Type B pancreatic cell (in vitro differentiated cells): ENCODE data around the gene PNPLA8. TPM values are rescaled to one million over a fixed set of nuclear protein-coding genes. Genes with fewer than 3 reads are reported as not detected.

Experiments
- DNase-seq: peaks from one replicate; pipeline ENCODE4 v3.0.0; 2021; ENCODE audit warnings: mixed read lengths; ENCODE audit not compliant: unreplicated experiment; ENCODE audit errors: extremely low spot score
- H3K27ac Mint-ChIP-seq: 2 replicates; pipeline ENCODE4 v1.8.0; 2021; ENCODE audit warnings: mild to moderate bottlenecking, mixed read lengths
- H3K27me3 Mint-ChIP-seq: 2 replicates; pipeline ENCODE4 v1.8.0; 2021; ENCODE audit warnings: mixed read lengths
- H3K36me3 Mint-ChIP-seq: 2 replicates; pipeline ENCODE4 v1.8.0; 2021; ENCODE audit warnings: mixed read lengths
- H3K4me1 Mint-ChIP-seq: one replicate; pipeline ENCODE4 v1.8.0; 2021; ENCODE audit warnings: mixed read lengths; ENCODE audit not compliant: unreplicated experiment
- H3K4me3 Mint-ChIP-seq: 2 replicates; pipeline ENCODE4 v1.8.0; 2021; ENCODE audit warnings: mild to moderate bottlenecking, mixed read lengths
- H3K9me3 Mint-ChIP-seq: 2 replicates; pipeline ENCODE4 v1.8.0; 2021; ENCODE audit warnings: mixed read lengths
- CTCF ChIP-seq: fragments of 200-600 bp; sonication (generic); conservative IDR thresholded peaks from 2 replicates; pipeline ENCODE4 v1.5.0; 2021; ENCODE audit warnings: antibody characterized with exemption, mild to moderate bottlenecking
- total RNA-seq: library from RNA; stranded (reverse); gene quantifications from 2 replicates; pipeline ENCODE4 v1.2.1, GENCODE V29; 2021; ENCODE audit warnings: low replicate concordance

The PNPLA8 gene
- total RNA-seq, 1 donor from 2014 or later, result 17.1 TPM

- DNase-seq, result no peak
- no peaks in the 10 kb centered on the region for H3K9me3 Mint-ChIP-seq
- H3K27me3 Mint-ChIP-seq, result peaks cover 43% of the 10 kb centered on the region
- TF ChIP-seq CTCF, result no peak
- peaks cover 16% of the 10 kb centered on the region for H3K4me1 Mint-ChIP-seq
- H3K36me3 Mint-ChIP-seq, result no peaks in the 10 kb centered on the region
- H3K4me3 Mint-ChIP-seq, result no peak overlapping the region
- no peak overlapping the region for H3K27ac Mint-ChIP-seq
Measured at GRCh38 chr7:108453320-108453719, 72.6 kb downstream of the PNPLA8 start.

GRCh38 chr7:108452707-108453106 is 73.2 kb downstream of the PNPLA8 start:
- peaks cover 37% of the 10 kb centered on the region for H3K27me3 Mint-ChIP-seq
- TF ChIP-seq CTCF, result peak; percentile 79
- H3K27ac Mint-ChIP-seq, result no peak overlapping the region
- no peaks in the 10 kb centered on the region for H3K36me3 Mint-ChIP-seq
- H3K4me1 Mint-ChIP-seq, result peaks cover 16% of the 10 kb centered on the region
- no peak for DNase-seq
- H3K9me3 Mint-ChIP-seq, result no peaks in the 10 kb centered on the region
- peak overlapping the region; percentile 65 for H3K4me3 Mint-ChIP-seq

- no peak for TF ChIP-seq CTCF
- H3K9me3 Mint-ChIP-seq, result no peaks in the 10 kb centered on the region
- DNase-seq, result no peak
- peaks cover 16% of the 10 kb centered on the region for H3K4me1 Mint-ChIP-seq
- no peak overlapping the region for H3K4me3 Mint-ChIP-seq
- H3K27me3 Mint-ChIP-seq, result peaks cover 26% of the 10 kb centered on the region
- no peaks in the 10 kb centered on the region for H3K36me3 Mint-ChIP-seq
- H3K27ac Mint-ChIP-seq, result no peak overlapping the region
Measured at GRCh38 chr7:108451296-108451848, 74.6 kb downstream of the PNPLA8 start.

GRCh38 chr7:108450160-108450559 is 75.8 kb downstream of the PNPLA8 start:
- H3K27me3 Mint-ChIP-seq, result peaks cover 26% of the 10 kb centered on the region
- no peak for TF ChIP-seq CTCF
- DNase-seq, result no peak
- H3K27ac Mint-ChIP-seq, result no peak overlapping the region
- no peaks in the 10 kb centered on the region for H3K9me3 Mint-ChIP-seq
- H3K36me3 Mint-ChIP-seq, result no peaks in the 10 kb centered on the region
- peaks cover 16% of the 10 kb centered on the region for H3K4me1 Mint-ChIP-seq
- H3K4me3 Mint-ChIP-seq, result no peak overlapping the region

GRCh38 chr7:108449521-108449920 is 76.4 kb downstream of the PNPLA8 start:
- H3K9me3 Mint-ChIP-seq, result no peaks in the 10 kb centered on the region
- H3K4me3 Mint-ChIP-seq, result no peak overlapping the region
- H3K36me3 Mint-ChIP-seq, result no peaks in the 10 kb centered on the region
- H3K27me3 Mint-ChIP-seq, result peaks cover 23% of the 10 kb centered on the region
- H3K27ac Mint-ChIP-seq, result no peak overlapping the region
- TF ChIP-seq CTCF, result no peak
- H3K4me1 Mint-ChIP-seq, result peaks cover 16% of the 10 kb centered on the region
- DNase-seq, result no peak
